Measurements from ENCODE around the gene ZDHHC11.

GRCh38 chr5:859798-860296 lies 9.1 kb upstream of the ZDHHC11 start:
- TF ChIP-seq POLR2A (IDR thresholded peaks at IDR 0.05), result no peak
- no peak for TF ChIP-seq CTCF (IDR thresholded peaks at IDR 0.05)

Measured in esophagus squamous epithelium (tissue), 4 donors.